Ishikawa (cell line): ENCODE measurements around the gene PTRHD1.

Experiments
- CEBPB ChIP-seq: IDR thresholded peaks from 2 replicates; pipeline ENCODE4 v1.6.1; 2012
- CREB1 ChIP-seq: IDR thresholded peaks from 2 replicates; pipeline ENCODE4 v1.6.1; 2012; ENCODE audit warnings: low read depth
- EGR1 ChIP-seq: IDR thresholded peaks from 2 replicates; pipeline ENCODE4 v1.6.1; 2012
- EP300 ChIP-seq: IDR thresholded peaks from 2 replicates; pipeline ENCODE4 v1.6.1; 2012; ENCODE audit warnings: borderline replicate concordance
- FOXM1 ChIP-seq: IDR thresholded peaks from 2 replicates; pipeline ENCODE4 v1.6.1; 2012; ENCODE audit warnings: low read depth, borderline replicate concordance
- NFIC ChIP-seq: IDR thresholded peaks from 2 replicates; pipeline ENCODE4 v1.6.1; 2012
- RAD21 ChIP-seq: IDR thresholded peaks from 2 replicates; pipeline ENCODE4 v1.6.1; 2012; ENCODE audit warnings: low read depth
- TAF1 ChIP-seq: IDR thresholded peaks from 2 replicates; pipeline ENCODE4 v1.6.1; 2012; ENCODE audit warnings: low read depth, mild to moderate bottlenecking
- TCF12 ChIP-seq: IDR thresholded peaks from 2 replicates; pipeline ENCODE4 v1.6.1; 2012; ENCODE audit warnings: low read depth
- TEAD4 ChIP-seq: IDR thresholded peaks from 2 replicates; pipeline ENCODE4 v1.6.1; 2012
- YY1 ChIP-seq: IDR thresholded peaks from 2 replicates; pipeline ENCODE4 v1.6.1; 2012; ENCODE audit warnings: low read depth
- ZBTB7A ChIP-seq: IDR thresholded peaks from 2 replicates; pipeline ENCODE4 v1.6.1; 2012; ENCODE audit warnings: low read depth
- TF ChIP-seq, protein P1 (sequence below): IDR thresholded peaks from 2 replicates; pipeline ENCODE4 v1.6.1; 2012
- TF ChIP-seq, protein P2 (sequence below): IDR thresholded peaks from 2 replicates; pipeline ENCODE4 v1.6.1; 2012
- TF ChIP-seq, protein P3 (sequence below): IDR thresholded peaks from 2 replicates; pipeline ENCODE4 v1.6.1; 2012; ENCODE audit warnings: low read depth, mild to moderate bottlenecking

PTRHD1 gene

DNA sequence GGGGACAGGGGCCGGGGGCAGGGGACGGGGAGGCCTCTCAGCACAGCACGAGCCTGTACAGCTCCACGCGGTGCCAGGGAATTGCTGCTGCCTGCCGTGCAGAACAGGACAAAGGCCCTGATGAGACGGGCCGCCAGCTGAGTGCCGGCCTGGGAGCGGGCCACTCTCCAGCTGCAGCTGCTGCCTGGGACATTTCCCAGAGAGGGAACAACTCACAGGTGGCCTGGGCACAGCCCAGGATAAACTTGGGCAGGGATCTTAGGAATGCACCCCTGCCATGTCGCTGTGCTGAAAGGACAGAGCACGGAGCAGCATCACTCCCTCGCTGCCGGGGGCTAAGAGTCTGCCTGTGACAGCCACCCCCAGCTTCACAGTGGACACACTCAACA lies 38.9 kb upstream of the PTRHD1 start:
- TF ChIP-seq TCF12 = peak; percentile 95
- peak; percentile 59 for TF ChIP-seq TEAD4
- TF ChIP-seq CEBPB = no peak
- TF ChIP-seq CREB1 = no peak
- peak; percentile 54; the same call in 1 of the 2 replicates for TF ChIP-seq FOXM1
- TF ChIP-seq YY1 = peak; percentile 11; the same call in 1 of the 2 replicates
- TF ChIP-seq, protein P1, sequence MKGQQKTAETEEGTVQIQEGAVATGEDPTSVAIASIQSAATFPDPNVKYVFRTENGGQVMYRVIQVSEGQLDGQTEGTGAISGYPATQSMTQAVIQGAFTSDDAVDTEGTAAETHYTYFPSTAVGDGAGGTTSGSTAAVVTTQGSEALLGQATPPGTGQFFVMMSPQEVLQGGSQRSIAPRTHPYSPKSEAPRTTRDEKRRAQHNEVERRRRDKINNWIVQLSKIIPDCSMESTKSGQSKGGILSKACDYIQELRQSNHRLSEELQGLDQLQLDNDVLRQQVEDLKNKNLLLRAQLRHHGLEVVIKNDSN = no peak
- TF ChIP-seq EP300 = peak; percentile 75
- peak; percentile 74 for TF ChIP-seq NFIC

DNA sequence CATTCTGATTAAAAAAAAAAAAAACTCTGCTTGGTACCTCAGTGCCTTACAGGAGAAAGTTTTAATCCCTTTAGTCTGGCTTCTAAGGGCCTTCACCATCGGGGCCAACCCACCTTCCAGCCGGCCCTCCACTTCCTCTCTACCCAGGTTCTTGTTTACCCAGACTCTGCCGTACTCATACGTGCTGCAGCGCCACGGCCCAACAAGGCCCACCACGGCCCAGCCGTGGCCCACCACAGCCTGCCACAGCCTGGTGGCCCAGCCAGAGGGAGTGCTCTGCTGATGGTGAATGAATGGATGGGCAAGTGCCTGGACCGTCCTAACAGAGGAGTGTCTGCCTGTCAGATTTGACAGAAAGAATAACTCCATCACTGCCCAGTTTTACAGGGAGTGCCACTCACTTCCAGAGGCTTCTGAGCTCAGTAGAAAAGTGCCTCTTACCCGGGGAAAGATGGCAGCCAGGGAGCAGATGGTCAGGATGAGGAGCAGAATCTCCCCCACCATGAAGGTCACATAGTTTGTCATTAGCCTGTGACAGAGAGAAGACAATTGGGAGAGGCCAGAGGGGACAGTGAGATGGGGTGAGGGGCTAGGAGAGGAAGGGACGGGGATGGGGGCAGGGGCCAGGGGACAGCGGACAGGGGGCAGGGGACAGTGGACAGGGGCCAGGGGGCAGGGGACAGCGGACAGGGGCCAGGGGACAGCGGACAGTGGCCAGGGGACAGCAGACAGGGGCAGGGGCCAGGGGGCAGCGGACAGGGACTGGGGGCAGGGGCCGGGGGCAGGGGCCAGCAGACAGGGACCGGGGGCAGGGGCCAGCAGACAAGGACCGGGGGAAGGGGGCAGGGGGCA lies 38.3 kb upstream of the PTRHD1 start:
- TF ChIP-seq EGR1 (no peak), ZBTB7A (no peak), CEBPB (no peak), TCF12 (no peak), RAD21 (no peak), YY1 (no peak), FOXM1 (no peak), TAF1 (no peak), EP300 (no peak), CREB1 (no peak), TEAD4 (no peak), NFIC (no peak)
- TF ChIP-seq, protein P2, sequence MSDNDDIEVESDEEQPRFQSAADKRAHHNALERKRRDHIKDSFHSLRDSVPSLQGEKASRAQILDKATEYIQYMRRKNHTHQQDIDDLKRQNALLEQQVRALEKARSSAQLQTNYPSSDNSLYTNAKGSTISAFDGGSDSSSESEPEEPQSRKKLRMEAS = no peak
- TF ChIP-seq, protein P3, sequence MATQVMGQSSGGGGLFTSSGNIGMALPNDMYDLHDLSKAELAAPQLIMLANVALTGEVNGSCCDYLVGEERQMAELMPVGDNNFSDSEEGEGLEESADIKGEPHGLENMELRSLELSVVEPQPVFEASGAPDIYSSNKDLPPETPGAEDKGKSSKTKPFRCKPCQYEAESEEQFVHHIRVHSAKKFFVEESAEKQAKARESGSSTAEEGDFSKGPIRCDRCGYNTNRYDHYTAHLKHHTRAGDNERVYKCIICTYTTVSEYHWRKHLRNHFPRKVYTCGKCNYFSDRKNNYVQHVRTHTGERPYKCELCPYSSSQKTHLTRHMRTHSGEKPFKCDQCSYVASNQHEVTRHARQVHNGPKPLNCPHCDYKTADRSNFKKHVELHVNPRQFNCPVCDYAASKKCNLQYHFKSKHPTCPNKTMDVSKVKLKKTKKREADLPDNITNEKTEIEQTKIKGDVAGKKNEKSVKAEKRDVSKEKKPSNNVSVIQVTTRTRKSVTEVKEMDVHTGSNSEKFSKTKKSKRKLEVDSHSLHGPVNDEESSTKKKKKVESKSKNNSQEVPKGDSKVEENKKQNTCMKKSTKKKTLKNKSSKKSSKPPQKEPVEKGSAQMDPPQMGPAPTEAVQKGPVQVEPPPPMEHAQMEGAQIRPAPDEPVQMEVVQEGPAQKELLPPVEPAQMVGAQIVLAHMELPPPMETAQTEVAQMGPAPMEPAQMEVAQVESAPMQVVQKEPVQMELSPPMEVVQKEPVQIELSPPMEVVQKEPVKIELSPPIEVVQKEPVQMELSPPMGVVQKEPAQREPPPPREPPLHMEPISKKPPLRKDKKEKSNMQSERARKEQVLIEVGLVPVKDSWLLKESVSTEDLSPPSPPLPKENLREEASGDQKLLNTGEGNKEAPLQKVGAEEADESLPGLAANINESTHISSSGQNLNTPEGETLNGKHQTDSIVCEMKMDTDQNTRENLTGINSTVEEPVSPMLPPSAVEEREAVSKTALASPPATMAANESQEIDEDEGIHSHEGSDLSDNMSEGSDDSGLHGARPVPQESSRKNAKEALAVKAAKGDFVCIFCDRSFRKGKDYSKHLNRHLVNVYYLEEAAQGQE = no peak
- TF ChIP-seq, protein P1 = no peak

DNA sequence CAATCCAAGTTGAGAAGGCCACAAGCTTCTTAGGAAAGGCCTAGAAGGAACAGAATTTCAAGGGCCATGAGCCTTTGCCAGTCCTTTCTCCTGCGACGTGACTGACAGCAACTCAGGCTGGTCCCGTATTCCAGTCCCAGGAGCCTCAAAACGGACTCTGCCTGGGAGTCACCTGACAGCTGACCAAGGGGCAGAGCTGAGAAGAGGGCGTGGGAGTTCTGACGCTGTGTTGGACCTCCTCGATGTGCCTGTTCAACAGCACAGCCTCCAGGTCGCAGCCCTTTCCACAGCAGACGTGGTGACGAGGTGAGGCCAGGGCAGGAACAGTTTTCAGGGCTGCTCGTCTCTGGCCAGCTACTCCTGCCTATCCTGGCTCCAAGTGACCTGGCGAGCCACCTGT lies 37.6 kb upstream of the PTRHD1 start:
- TF ChIP-seq TAF1 (no peak), RAD21 (no peak), YY1 (no peak), FOXM1 (no peak), EGR1 (no peak), TCF12 (no peak), CEBPB (no peak), TEAD4 (no peak), NFIC (no peak), CREB1 (no peak), EP300 (no peak), ZBTB7A (no peak)
- TF ChIP-seq, protein P3 = no peak
- TF ChIP-seq, protein P1 = no peak
- TF ChIP-seq, protein P2 = no peak

DNA sequence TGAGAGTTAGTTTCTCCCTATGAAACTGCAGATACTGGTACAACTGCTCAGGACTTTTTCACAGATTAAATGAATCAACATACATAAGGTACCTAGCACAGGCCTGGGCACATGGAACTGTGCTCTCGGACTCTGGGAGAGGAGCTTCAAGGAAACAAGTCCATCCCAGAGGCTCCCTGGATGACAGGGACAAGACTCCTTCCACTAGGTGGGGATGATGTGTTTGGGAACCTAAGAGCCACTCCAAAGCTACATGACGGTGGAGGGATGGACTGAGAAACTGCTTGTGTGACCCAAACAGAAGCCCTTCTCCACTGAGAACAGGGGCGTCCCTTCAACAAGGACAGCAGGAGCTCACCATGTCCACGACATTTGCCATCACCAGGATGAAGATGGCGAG lies 37.2 kb upstream of the PTRHD1 start:
- TF ChIP-seq RAD21 = peak; percentile 36
- no peak for TF ChIP-seq YY1

DNA sequence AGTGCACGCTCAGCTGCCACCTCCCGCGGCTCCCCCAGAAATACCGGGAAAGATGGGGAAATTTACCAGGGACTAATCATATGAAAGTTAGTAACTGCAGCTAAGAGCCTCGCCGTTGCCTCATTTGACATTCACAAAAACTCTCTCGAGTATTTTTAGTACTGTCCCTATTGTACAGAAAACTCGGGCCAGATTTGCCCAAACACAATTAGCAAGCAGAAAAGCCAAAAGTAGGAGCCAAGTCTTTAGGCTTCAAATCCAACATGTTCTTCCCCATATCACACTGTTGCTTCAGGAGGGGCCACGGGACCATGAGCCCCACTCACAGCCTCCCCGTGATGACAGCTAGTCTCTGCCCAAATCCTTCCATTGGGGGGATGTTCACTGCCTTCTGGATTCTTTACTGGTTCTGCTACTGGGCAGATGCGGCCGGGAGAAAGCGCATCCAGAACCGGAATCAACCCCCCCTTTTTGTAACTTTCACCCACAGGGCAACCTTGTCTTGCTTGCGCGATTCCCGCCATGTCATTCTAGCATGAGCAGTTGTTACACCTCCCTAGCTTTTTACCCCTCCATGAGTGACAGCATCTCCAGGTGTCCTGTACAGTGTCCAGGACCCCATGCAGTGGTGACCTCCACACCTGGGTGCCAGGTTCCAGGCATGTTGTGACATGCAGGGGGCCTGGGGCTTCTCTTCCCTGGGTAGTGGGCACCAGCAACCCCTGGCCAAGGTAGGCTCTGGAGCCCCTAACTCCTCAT lies 35.2 kb upstream of the PTRHD1 start:
- TF ChIP-seq, protein P3 = no peak
- peak; percentile 58 for TF ChIP-seq NFIC
- TF ChIP-seq FOXM1 = no peak
- TF ChIP-seq YY1 = 0 out of 2 replicates have a peak, but pooled peaks have one; percentile 10
- peak; percentile 87 for TF ChIP-seq TCF12
- TF ChIP-seq, protein P2 = peak; percentile 45; the same call in 1 of the 2 replicates
- no peak for TF ChIP-seq CREB1
- TF ChIP-seq EP300 = peak; percentile 67; the same call in 1 of the 2 replicates
